Endodermal cell (in vitro differentiated cells): Measurements from ENCODE around the gene ATOH8. TPM values are rescaled to one million over a fixed set of nuclear protein-coding genes. Genes with fewer than 3 reads are reported as not detected.
A peak's percentile ranks its signal among the peaks of the same experiment; 100 is the strongest.

Experiments
- DNase-seq: peaks from one replicate; pipeline ENCODE4 v3.0.0-alpha.2; 2017
- H3K27ac ChIP-seq: 2 replicates; pipeline ENCODE4 v1.5.1; 2013; ENCODE audit warnings: mild to moderate bottlenecking, low read depth, low read length, moderate library complexity
- H3K27me3 ChIP-seq: 2 replicates; pipeline ENCODE4 v1.6.1; 2013; ENCODE audit warnings: mild to moderate bottlenecking, low read length, moderate library complexity; ENCODE audit not compliant: insufficient read depth, control insufficient read depth, poor library complexity, severe bottlenecking
- H3K36me3 ChIP-seq: 2 replicates; pipeline ENCODE4 v1.7.0; 2013; ENCODE audit warnings: mild to moderate bottlenecking, low read length, moderate library complexity; ENCODE audit not compliant: control insufficient read depth, insufficient read depth
- H3K4me1 ChIP-seq: one replicate; pipeline ENCODE4 v1.7.0; 2013; ENCODE audit warnings: low read length; ENCODE audit not compliant: control insufficient read depth, insufficient read depth
- H3K4me3 ChIP-seq: 2 replicates; pipeline ENCODE4 v1.5.1; 2013; ENCODE audit warnings: mild to moderate bottlenecking, low read length, moderate library complexity
- H3K9ac ChIP-seq: 2 replicates; pipeline ENCODE4 v1.6.1; 2013; ENCODE audit warnings: mild to moderate bottlenecking, low read length, moderate library complexity; ENCODE audit not compliant: poor library complexity, severe bottlenecking; ENCODE audit errors: extremely low read depth
- H3K9me3 ChIP-seq: 2 replicates; pipeline ENCODE4 v1.6.1; 2013; ENCODE audit warnings: mild to moderate bottlenecking, low read length, moderate library complexity; ENCODE audit not compliant: control insufficient read depth
- H3K27ac Mint-ChIP-seq: 2 replicates; pipeline ENCODE4 v1.8.0; 2020; ENCODE audit warnings: mixed read lengths
- H3K27me3 Mint-ChIP-seq: 2 replicates; pipeline ENCODE4 v1.8.0; 2021; ENCODE audit warnings: mild to moderate bottlenecking, mixed read lengths; ENCODE audit not compliant: insufficient read depth
- H3K36me3 Mint-ChIP-seq: 2 replicates; pipeline ENCODE4 v1.8.0; 2020; ENCODE audit warnings: low read depth, mixed read lengths
- H3K4me1 Mint-ChIP-seq: 2 replicates; pipeline ENCODE4 v1.8.0; 2020; ENCODE audit warnings: mixed read lengths
- H3K4me3 Mint-ChIP-seq: 2 replicates; pipeline ENCODE4 v1.8.0; 2020; ENCODE audit warnings: mild to moderate bottlenecking, moderate library complexity, mixed read lengths
- H3K9me3 Mint-ChIP-seq: 2 replicates; pipeline ENCODE4 v1.8.0; 2020; ENCODE audit warnings: mild to moderate bottlenecking, mixed read lengths
- CTCF ChIP-seq: fragments of 200-600 bp; sonication (generic); conservative IDR thresholded peaks from 2 replicates; pipeline ENCODE4 v1.5.0; 2021; ENCODE audit warnings: antibody characterized with exemption, mild to moderate bottlenecking
- WGBS, 2 experiments: methylation state at CpG; one replicate each; pipeline versions ENCODE4 v1.1.5 to v1.1.7; 2013; ENCODE audit warnings: missing lambda C conversion rate in 2 of 2, mixed read lengths in 1 of 2; ENCODE audit not compliant: insufficient coverage in 1 of 2, insufficient read length in 1 of 2; 5-methylcytosine and 5-hydroxymethylcytosine counted together
- total RNA-seq, 2 donors: library from RNA; stranded (reverse); fragmentation: NEBNext Ultra II Directional in 1 of 2; extraction: Animal tissue kit (Norgen Biotek cat#: 25700) in 1 of 2; gene quantifications; 2 replicates in 1 of 2; 3 replicates in 1 of 2; pipeline ENCODE4 v1.2.1, GENCODE V29; 2021

Gene ATOH8
- total RNA-seq, 2 donors from 2014 or later = 1.3 to 1.6 TPM

- H3K4me3 ChIP-seq = no peak overlapping the region
- Mint-ChIP-seq H3K4me3 (no peak overlapping the region), H3K27ac (no peak overlapping the region), H3K9me3 (peaks cover 2% of the 10 kb centered on the region), H3K27me3 (peaks cover 35% of the 10 kb centered on the region), H3K4me1 (peaks cover 6% of the 10 kb centered on the region), H3K36me3 (no peaks in the 10 kb centered on the region)
- no peak for DNase-seq
- peaks cover 20% of the 10 kb centered on the region for H3K27me3 ChIP-seq
- no peak for TF ChIP-seq CTCF
- peaks cover 9% of the 10 kb centered on the region for H3K4me1 ChIP-seq
- H3K27ac ChIP-seq = no peak overlapping the region
- 91 to 93% methylated on average over 4 to 5 of the region's 5 CpGs for WGBS, 2 experiments
- H3K36me3 ChIP-seq = no peaks in the 10 kb centered on the region
- peaks cover 7% of the 10 kb centered on the region for H3K9me3 ChIP-seq
- H3K9ac ChIP-seq = no peak overlapping the region
Measured at GRCh38 chr2:85734942-85735608, 18.7 kb upstream of the ATOH8 start.

- Histone ChIP-seq H3K9me3 (peaks cover 7% of the 10 kb centered on the region), H3K36me3 (no peaks in the 10 kb centered on the region), H3K9ac (no peak overlapping the region), H3K27me3 (peaks cover 20% of the 10 kb centered on the region), H3K4me3 (no peak overlapping the region), H3K4me1 (peaks cover 9% of the 10 kb centered on the region), H3K27ac (no peak overlapping the region)
- no peak overlapping the region for H3K4me3 Mint-ChIP-seq
- peaks cover 40% of the 10 kb centered on the region for H3K27me3 Mint-ChIP-seq
- TF ChIP-seq CTCF = no peak
- no peaks in the 10 kb centered on the region for H3K36me3 Mint-ChIP-seq
- peaks cover 5% of the 10 kb centered on the region for H3K9me3 Mint-ChIP-seq
- peaks cover 6% of the 10 kb centered on the region for H3K4me1 Mint-ChIP-seq
- DNase-seq = no peak
- H3K27ac Mint-ChIP-seq = no peak overlapping the region
Measured at GRCh38 chr2:85735691-85736090, 18.1 kb upstream of the ATOH8 start.

GRCh38 chr2:85736456-85737355 lies 17.1 kb upstream of the ATOH8 start:
- Mint-ChIP-seq H3K36me3 (no peaks in the 10 kb centered on the region), H3K27me3 (peaks cover 50% of the 10 kb centered on the region), H3K9me3 (peaks cover 5% of the 10 kb centered on the region), H3K27ac (no peak overlapping the region), H3K4me3 (no peak overlapping the region), H3K4me1 (peaks cover 6% of the 10 kb centered on the region)
- Histone ChIP-seq H3K9me3 (peaks cover 7% of the 10 kb centered on the region), H3K36me3 (no peaks in the 10 kb centered on the region), H3K27me3 (peaks cover 24% of the 10 kb centered on the region), H3K4me1 (peaks cover 9% of the 10 kb centered on the region), H3K27ac (no peak overlapping the region), H3K9ac (no peak overlapping the region), H3K4me3 (peak overlapping the region; percentile 33)
- no peak for TF ChIP-seq CTCF
- WGBS, 2 experiments = 94 to 100% methylated on average over 3 to 7 of the region's 7 CpGs
- DNase-seq = no peak
